Activated CD8-positive, alpha-beta memory T cell treated with anti-CD3 and anti-CD28 coated beads for 1 hour (primary cell): ENCODE data around the gene XPR1.

Source experiments
- DNase-seq, 2 donors: peaks; one replicate each; pipeline ENCODE4 v3.0.0-alpha.2; 2020; ENCODE audit warnings: low read depth in 1 of 2; ENCODE audit errors: extremely low read depth in 1 of 2

The XPR1 gene

GRCh38 chr1:180925471-180926051 lies 293.7 kb downstream of the XPR1 start:
- DNase-seq: no peak

- DNase-seq: no peak
Observed at GRCh38 chr1:180926164-180926981, 294.6 kb downstream of the XPR1 start.

- DNase-seq: no peak
Observed at GRCh38 chr1:180927348-180927747, 295.5 kb downstream of the XPR1 start.

GRCh38 chr1:180927841-180928240 lies 296.0 kb downstream of the XPR1 start:
- no peak for DNase-seq

- DNase-seq: no peak
Observed at GRCh38 chr1:180928331-180929230, 296.8 kb downstream of the XPR1 start.

GRCh38 chr1:180929389-180929788 lies 297.6 kb downstream of the XPR1 start:
- no peak for DNase-seq

GRCh38 chr1:180930687-180931086 lies 298.9 kb downstream of the XPR1 start:
- no peak for DNase-seq

- no peak for DNase-seq
Observed at GRCh38 chr1:180931529-180931928, 299.7 kb downstream of the XPR1 start.

- DNase-seq: no peak
Observed at GRCh38 chr1:180932378-180932777, 300.6 kb downstream of the XPR1 start.

- no peak for DNase-seq
Observed at GRCh38 chr1:180933141-180933540, 301.3 kb downstream of the XPR1 start.

GRCh38 chr1:180934563-180934962 lies 302.7 kb downstream of the XPR1 start:
- no peak for DNase-seq

- DNase-seq: no peak
Observed at GRCh38 chr1:180935326-180936109, 303.7 kb downstream of the XPR1 start.

- DNase-seq: no peak
Observed at GRCh38 chr1:180936110-180937011, 304.5 kb downstream of the XPR1 start.

GRCh38 chr1:180937012-180937372 lies 305.2 kb downstream of the XPR1 start:
- no peak for DNase-seq

GRCh38 chr1:180937624-180938225 lies 305.9 kb downstream of the XPR1 start:
- DNase-seq: no peak

- no peak for DNase-seq
Observed at GRCh38 chr1:180939073-180939710, 307.4 kb downstream of the XPR1 start.

- DNase-seq: no peak
Observed at GRCh38 chr1:180939711-180940103, 307.9 kb downstream of the XPR1 start.
